Right atrium auricular region (tissue), 2 donors: ENCODE data around the gene ACKR3. TPM values are rescaled to one million over a fixed set of nuclear protein-coding genes. Genes with fewer than 3 reads are reported as not detected.

ENCODE experiments used
- DNase-seq: peaks from one replicate; pipeline ENCODE4 v3.0.0-alpha.2; 2019; ENCODE audit warnings: low spot score
- H3K27ac ChIP-seq, 2 donors: fragments of 200-600 bp; sonication (generic); 1 replicate in 1 of 2; 2 replicates in 1 of 2; pipeline ENCODE4 v1.5.1; 2016 to 2019
- H3K27me3 ChIP-seq, 2 donors: fragments of 200-600 bp; sonication (generic); one replicate each; pipeline versions ENCODE4 v1.5.1 to v1.6.0; 2017 to 2019
- H3K36me3 ChIP-seq: fragments of 200-600 bp; sonication (generic); one replicate; pipeline ENCODE4 v1.5.1; 2016
- H3K4me1 ChIP-seq, 2 donors: fragments of 200-600 bp; sonication (generic); one replicate each; pipeline versions ENCODE4 v1.5.1 to v1.6.0; 2017 to 2019
- H3K4me3 ChIP-seq, 2 donors: fragments of 200-600 bp; sonication (generic); 1 replicate in 1 of 2; 2 replicates in 1 of 2; pipeline ENCODE4 v1.5.1; 2017 to 2019; ENCODE audit warnings: mild to moderate bottlenecking in 1 of 2, moderate library complexity in 1 of 2
- H3K9me3 ChIP-seq, 2 donors: fragments of 200-600 bp; sonication (generic); one replicate each; pipeline ENCODE4 v1.5.1; 2019
- CTCF ChIP-seq, 2 donors: fragments of 200-600 bp; sonication (generic); IDR thresholded peaks; one replicate each; pipeline ENCODE4 v1.5.1; 2019; ENCODE audit warnings: antibody characterized with exemption in 2 of 2
- total RNA-seq, 2 donors: library from RNA; depleted of rRNA; stranded (reverse); fragments of >200 nt; gene quantifications; one replicate each; pipeline ENCODE4 v1.1.0, GENCODE V29; 2016

The ACKR3 gene
- total RNA-seq, 2 donors from 2014 or later = 49.7 to 60.5 TPM

DNA sequence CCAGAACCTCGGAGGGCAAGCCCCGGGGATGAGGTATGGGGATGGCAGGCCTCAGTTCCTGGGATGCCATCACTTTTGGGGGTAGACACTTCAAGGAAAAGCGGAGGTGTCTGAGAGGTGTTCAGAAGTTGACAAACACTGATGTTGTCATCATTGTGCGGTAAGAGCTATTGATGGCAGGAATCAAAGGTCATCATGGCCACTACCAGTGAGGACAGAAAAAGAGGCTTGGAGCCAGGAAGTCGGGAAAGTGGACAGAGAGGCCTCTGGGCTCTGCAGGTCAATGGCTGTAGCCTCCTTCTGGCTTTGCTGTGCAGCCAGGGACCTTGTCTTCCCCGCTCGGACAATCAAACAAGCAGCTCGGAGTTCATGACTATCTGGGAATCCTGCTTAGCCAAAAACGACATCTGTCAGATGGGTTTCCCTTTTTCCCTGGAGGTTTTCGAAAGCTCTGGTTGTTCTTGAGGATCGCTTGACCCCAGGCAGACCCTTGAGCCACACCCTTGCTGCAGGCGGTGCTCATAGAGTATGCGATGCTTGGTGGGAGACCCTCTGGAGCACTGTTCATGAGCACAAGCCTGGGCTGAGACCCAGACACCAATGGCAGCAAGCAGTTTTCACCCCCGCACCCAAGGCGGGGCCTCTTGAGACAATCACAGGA is 19.4 kb downstream of the ACKR3 start:
- no peaks in the 10 kb centered on the region for H3K36me3 ChIP-seq
- TF ChIP-seq CTCF (IDR thresholded peaks at IDR 0.05) = no peak

GRCh38 chr2:236590846-236591245 is 21.2 kb downstream of the ACKR3 start:
- Histone ChIP-seq H3K4me1 (no peaks in the 10 kb centered on the region), H3K27ac (no peak overlapping the region), H3K36me3 (no peaks in the 10 kb centered on the region), H3K4me3 (no peak overlapping the region), H3K9me3 (no peaks in the 10 kb centered on the region), H3K27me3 (no peaks in the 10 kb centered on the region)
- DNase-seq = no peak
- TF ChIP-seq CTCF (IDR thresholded peaks at IDR 0.05) = no peak

More for the DNA sequence above, 19.4 kb downstream of the ACKR3 start:
- H3K9me3 ChIP-seq = no peaks in the 10 kb centered on the region
- no peak overlapping the region for H3K27ac ChIP-seq
- DNase-seq = no peak
- no peak overlapping the region for H3K4me3 ChIP-seq
- H3K27me3 ChIP-seq = no peaks in the 10 kb centered on the region
- no peaks in the 10 kb centered on the region for H3K4me1 ChIP-seq

DNA sequence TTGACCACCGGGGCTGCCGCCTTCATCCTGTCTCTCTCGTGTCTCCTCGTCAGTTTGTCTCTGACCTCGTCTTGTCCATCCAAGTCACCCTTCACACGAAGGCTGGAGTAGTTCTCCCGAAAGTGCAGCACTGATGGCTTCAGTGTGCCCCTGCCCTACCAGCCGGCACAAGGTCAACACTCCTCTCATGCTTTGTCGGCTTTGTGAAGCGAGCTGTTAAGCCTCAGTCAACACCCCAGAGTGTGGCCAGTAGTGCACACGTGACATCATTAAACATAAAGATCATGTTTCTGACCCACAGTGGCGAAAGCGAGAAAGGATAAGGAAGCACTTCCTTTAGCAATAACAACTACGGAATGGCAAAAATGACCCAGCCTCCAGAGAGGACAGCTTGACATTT is 23.2 kb downstream of the ACKR3 start:
- DNase-seq = no peak
- Histone ChIP-seq H3K36me3 (no peaks in the 10 kb centered on the region), H3K27me3 (no peaks in the 10 kb centered on the region), H3K4me3 (no peak overlapping the region), H3K27ac (no peak overlapping the region), H3K9me3 (no peaks in the 10 kb centered on the region), H3K4me1 (peaks cover under 1 to 4% of the 10 kb centered on the region in 2 donors)
- TF ChIP-seq CTCF (IDR thresholded peaks at IDR 0.05) = no peak

DNA sequence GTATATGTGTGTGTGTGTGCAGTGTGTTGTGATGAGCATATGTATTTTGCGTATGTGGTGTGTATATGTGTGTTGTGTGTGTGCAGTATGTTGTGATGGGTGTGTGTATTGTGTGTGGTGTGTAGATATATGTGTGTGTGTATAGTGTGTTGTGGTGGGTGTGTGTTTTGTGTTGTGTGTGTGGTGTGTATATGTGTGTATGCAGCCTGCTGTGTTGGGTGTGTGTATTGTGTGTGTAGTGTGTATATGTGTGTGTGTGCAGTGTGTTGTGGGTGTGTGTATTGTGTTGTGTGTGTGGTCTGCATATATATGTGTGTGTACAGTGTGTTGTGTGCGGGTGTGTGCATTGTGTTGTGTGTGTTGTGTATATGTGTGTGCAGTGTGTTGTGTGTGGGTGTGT is 23.9 kb downstream of the ACKR3 start:
- H3K9me3 ChIP-seq = no peaks in the 10 kb centered on the region
- no peaks in the 10 kb centered on the region for H3K36me3 ChIP-seq
- peaks cover 2 to 6% of the 10 kb centered on the region in 2 donors for H3K4me1 ChIP-seq
- no peak for TF ChIP-seq CTCF (IDR thresholded peaks at IDR 0.05)
- H3K4me3 ChIP-seq = no peak overlapping the region
- H3K27me3 ChIP-seq = no peaks in the 10 kb centered on the region
- no peak overlapping the region for H3K27ac ChIP-seq
- no peak for DNase-seq

DNA sequence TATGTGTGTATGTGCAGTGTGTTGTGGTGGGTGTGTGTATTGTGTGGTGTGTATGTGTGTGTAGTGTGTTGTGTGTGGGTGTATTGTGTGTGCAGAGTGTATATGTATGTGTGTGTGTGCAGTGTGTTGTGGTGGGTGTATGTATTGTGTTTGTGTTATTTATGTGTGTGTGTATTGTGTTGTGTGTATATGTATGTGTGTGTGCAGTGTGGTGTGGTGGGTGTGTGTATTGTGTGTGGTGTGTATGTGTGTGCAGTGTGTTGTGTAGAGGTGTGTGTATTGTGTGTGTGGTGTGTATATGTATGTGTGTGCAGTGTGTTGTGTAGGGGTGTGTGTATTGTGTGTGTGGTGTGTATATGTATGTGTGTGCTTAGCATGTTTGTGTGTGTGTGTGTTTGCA is 24.3 kb downstream of the ACKR3 start:
- no peak for TF ChIP-seq CTCF (IDR thresholded peaks at IDR 0.05)
- DNase-seq = no peak
- H3K27ac ChIP-seq = no peak overlapping the region
- no peak overlapping the region for H3K4me3 ChIP-seq
- no peaks in the 10 kb centered on the region for H3K36me3 ChIP-seq
- H3K9me3 ChIP-seq = no peaks in the 10 kb centered on the region
- H3K4me1 ChIP-seq = peaks cover 2 to 6% of the 10 kb centered on the region in 2 donors
- no peaks in the 10 kb centered on the region for H3K27me3 ChIP-seq

DNA sequence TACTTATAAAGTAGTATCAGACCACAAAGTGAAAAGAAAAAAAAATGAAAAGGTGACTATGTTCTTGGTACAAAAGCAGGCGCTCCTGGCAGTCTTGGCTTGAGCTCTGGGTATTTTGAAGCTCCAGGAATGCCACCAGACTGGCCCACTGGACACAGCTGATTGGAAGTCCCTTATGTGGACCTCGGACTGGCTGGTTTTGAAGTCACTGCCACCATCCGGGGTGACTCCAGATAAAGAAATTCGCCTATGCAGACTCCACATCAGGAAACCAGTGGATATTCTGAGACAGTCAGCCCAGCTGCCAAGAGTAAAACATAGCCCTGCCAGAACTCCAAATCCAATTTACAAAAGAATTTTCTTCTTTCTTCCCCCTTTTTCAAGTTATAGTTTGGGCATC is 28.0 kb downstream of the ACKR3 start:
- no peaks in the 10 kb centered on the region for H3K9me3 ChIP-seq
- H3K4me1 ChIP-seq = peaks cover 2 to 6% of the 10 kb centered on the region in 2 donors
- H3K27ac ChIP-seq = no peak overlapping the region
- TF ChIP-seq CTCF (IDR thresholded peaks at IDR 0.05) = no peak
- H3K4me3 ChIP-seq = no peak overlapping the region
- H3K27me3 ChIP-seq = no peaks in the 10 kb centered on the region
- no peaks in the 10 kb centered on the region for H3K36me3 ChIP-seq
- DNase-seq = no peak
